ENCODE measurements around the gene NDUFS7. TPM values are rescaled to one million over a fixed set of nuclear protein-coding genes. Genes with fewer than 3 reads are reported as not detected.

The NDUFS7 gene
- total RNA-seq, 6 donors from 2014 or later: 38.8 to 121 (median 100) TPM

DNA sequence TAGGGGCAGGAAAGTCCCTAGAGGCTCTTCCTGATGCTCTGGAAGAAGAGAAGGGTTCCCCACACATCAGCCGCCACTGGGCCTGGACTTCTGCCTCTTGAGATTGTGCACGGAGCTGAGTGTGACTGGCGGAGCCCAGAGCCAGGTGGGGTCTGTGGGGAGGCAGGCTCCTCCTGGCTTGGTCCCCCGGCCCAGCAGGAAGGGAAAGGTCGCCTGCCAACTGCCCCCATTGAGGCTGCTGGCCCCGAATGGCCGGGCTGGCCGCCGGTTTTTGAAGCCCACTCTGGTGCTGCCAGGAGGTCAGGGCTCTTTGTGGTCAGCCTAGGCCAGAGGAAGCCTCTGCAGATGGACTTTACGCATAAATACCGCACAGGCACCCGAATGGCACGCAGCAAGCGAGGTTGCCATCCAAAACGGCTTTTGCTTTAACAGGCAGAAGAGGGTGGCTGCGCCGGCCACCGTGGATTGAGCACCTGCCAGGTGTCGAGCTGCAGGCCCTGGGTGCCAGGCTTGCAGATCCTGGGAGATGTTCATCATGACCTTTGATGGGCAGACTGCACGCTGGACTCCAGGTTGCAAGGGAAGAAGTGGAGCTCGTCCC is 28.7 kb downstream of the NDUFS7 start:
- no peaks in the 10 kb centered on the region for H3K27me3 ChIP-seq
- TF ChIP-seq, protein P1, sequence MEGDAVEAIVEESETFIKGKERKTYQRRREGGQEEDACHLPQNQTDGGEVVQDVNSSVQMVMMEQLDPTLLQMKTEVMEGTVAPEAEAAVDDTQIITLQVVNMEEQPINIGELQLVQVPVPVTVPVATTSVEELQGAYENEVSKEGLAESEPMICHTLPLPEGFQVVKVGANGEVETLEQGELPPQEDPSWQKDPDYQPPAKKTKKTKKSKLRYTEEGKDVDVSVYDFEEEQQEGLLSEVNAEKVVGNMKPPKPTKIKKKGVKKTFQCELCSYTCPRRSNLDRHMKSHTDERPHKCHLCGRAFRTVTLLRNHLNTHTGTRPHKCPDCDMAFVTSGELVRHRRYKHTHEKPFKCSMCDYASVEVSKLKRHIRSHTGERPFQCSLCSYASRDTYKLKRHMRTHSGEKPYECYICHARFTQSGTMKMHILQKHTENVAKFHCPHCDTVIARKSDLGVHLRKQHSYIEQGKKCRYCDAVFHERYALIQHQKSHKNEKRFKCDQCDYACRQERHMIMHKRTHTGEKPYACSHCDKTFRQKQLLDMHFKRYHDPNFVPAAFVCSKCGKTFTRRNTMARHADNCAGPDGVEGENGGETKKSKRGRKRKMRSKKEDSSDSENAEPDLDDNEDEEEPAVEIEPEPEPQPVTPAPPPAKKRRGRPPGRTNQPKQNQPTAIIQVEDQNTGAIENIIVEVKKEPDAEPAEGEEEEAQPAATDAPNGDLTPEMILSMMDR (IDR thresholded peaks at IDR 0.05): no peak
- TF ChIP-seq EP300 (IDR thresholded peaks at IDR 0.05) (no peak), POLR2AphosphoS5 (IDR thresholded peaks at IDR 0.05) (no peak), POLR2A (IDR thresholded peaks at IDR 0.05) (no peak)
- peaks cover 59 to 87% (median 85%) of the 10 kb centered on the region in 4 donors for H3K4me1 ChIP-seq
- DNase-seq (peak in 1 of 2 donors; percentile 75), ATAC-seq (ENCODE audit: low FRiP score in 2 of 2) (no peak)
- peaks cover 0 to 21% (median 13%) of the 10 kb centered on the region in 4 donors for H3K36me3 ChIP-seq
- no peaks in the 10 kb centered on the region for H3K9me3 ChIP-seq
- H3K4me3 ChIP-seq: peak overlapping the region in 1 of 4 donors; percentile 2
- WGBS, 2 donors: 86% methylated on average over 12 of the region's 21 CpGs; no CpG with 5 or more reads in 1 of the 2 donors
- H3K27ac ChIP-seq: peak overlapping the region in 1 of 4 donors; percentile 98

DNA sequence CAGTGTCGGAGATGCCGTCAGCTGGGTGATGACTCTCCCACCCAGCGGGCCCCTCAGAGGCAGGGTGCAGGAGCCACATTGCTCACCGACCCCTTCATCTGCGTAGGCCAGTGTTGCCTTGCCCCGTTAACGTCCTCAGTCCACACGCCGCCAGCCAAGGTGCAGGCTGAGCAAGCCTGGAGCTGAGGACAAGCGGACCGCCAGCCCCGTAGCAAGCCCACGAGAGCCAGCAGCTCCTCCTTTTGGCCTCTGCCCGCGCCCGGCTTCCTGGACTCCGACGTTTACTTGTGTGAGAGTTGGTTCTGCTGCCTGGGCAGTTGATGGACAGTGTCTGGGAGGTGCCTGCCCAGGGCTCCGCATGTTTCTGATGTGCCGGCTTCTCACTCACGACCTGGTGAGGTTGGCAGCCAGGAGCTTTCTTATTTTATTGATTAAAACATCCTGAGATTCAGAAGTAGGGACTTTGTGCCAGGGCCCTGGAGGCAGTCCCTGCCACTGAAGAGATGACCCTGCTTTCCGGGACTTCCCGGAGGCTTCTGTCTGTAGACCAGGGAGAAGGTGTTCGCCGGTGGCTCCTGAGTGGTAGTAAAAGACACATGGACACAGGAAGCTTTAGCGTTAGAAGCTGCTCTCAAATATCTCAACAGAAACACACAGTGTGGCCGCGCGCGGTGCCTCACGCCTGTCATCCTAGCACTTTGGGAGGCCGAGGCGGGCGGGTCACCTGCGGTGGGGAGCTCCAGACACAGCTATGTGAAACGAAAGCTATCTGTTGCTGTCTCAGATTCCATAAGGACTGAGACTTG is 29.5 kb downstream of the NDUFS7 start:
- peaks cover 65 to 95% (median 91%) of the 10 kb centered on the region in 4 donors for H3K4me1 ChIP-seq
- peaks cover 0 to 28% (median 17%) of the 10 kb centered on the region in 4 donors for H3K36me3 ChIP-seq
- ATAC-seq (ENCODE audit: low FRiP score in 2 of 2) (no peak), DNase-seq (peak in 1 of 2 donors; percentile 82)
- no peaks in the 10 kb centered on the region for H3K9me3 ChIP-seq
- peak overlapping the region in 2 of 4 donors; percentile 35 to 84 for H3K27ac ChIP-seq
- WGBS, 2 donors: 80 to 86% methylated on average over 22 to 36 of the region's 36 CpGs
- no peaks in the 10 kb centered on the region for H3K27me3 ChIP-seq
- H3K4me3 ChIP-seq: no peak overlapping the region
- TF ChIP-seq, protein P1 (IDR thresholded peaks at IDR 0.05): no peak
- no peak for TF ChIP-seq POLR2A (IDR thresholded peaks at IDR 0.05)
- no peak for TF ChIP-seq EP300 (IDR thresholded peaks at IDR 0.05)
- TF ChIP-seq POLR2AphosphoS5 (IDR thresholded peaks at IDR 0.05): no peak

DNA sequence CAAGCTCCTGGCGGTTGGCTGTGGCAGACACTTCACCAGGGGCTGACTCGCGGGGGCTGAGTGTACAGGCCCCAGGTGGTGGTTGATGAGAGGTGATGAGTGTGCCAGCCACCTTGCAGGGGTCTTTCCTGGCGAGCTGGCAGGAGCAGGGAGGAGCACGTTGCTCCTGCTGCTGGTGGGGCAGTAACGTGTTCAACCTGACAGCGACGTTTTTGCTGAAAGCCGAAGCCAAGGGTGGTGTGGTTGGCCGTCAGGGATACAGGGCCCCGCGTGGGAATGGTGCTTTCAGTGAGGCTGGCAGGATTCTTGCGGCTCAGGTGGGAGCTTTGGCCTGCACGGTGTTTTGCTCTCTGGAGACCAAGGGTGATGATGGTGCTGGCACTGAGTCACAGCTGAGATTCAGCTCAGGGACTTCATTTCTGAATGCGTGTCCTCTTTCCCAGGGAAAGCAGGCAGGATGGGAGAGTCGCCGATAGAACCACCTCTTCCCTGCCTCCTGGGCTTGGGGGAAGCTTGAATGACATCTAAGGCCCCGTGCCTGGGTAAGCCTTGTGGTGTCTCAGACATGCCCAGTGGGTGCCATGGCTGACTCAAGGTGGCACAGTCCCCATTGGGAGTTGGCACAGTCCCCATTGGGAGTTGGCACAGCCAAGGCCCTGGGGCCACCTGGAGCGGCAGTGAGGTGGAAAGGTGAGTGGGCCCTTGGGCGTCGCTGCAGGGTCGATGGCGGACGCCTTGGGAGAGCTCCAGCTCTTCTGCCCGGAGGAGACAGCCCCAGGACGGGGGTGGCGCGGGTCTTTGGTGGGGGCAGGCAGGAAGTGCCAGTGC is 32.5 kb downstream of the NDUFS7 start:
- 62 to 64% methylated on average over 17 to 27 of the region's 28 CpGs for WGBS, 2 donors

DNA sequence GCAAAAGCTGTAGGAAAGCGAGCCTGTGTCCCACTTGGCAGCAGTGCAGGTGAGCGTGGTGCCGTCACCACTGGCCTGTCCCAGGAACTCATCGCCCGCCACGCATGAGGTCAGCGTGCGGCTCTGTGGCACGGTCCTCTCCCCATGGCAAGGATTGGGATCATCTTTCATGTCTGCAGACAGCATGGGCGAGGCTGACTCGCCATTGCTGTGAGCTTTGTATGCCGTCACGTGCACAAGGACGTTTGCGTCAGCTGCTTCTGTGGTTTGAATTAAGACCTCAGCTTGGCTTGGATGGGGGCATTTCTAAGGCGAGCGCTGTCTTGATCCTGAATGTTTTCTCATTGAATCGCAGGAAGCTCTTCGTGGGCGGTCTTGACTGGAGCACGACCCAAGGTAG is 33.4 kb downstream of the NDUFS7 start:
- H3K27me3 ChIP-seq: no peaks in the 10 kb centered on the region
- DNase-seq (peak in 1 of 2 donors; percentile 53), ATAC-seq (ENCODE audit: low FRiP score in 2 of 2) (peak in 1 of 2 donors; percentile 3)
- 84 to 86% methylated on average over 21 of the region's 21 CpGs for WGBS, 2 donors
- peaks cover 16 to 64% (median 47%) of the 10 kb centered on the region in 4 donors for H3K36me3 ChIP-seq
- peaks cover 35 to 70% (median 64%) of the 10 kb centered on the region in 4 donors for H3K4me1 ChIP-seq
- H3K4me3 ChIP-seq: no peak overlapping the region
- TF ChIP-seq POLR2AphosphoS5 (IDR thresholded peaks at IDR 0.05) (no peak), EP300 (IDR thresholded peaks at IDR 0.05) (no peak), POLR2A (IDR thresholded peaks at IDR 0.05) (no peak)
- TF ChIP-seq, protein P1 (IDR thresholded peaks at IDR 0.05): no peak
- peak overlapping the region in 2 of 4 donors; percentile 84 to 86 for H3K27ac ChIP-seq
- no peaks in the 10 kb centered on the region for H3K9me3 ChIP-seq

More for the DNA sequence above, 32.5 kb downstream of the NDUFS7 start:
- peak overlapping the region in 2 of 4 donors; percentile 9 to 17 for H3K4me3 ChIP-seq
- peak in 1 of 2 donors; percentile 75 for DNase-seq
- no peaks in the 10 kb centered on the region for H3K27me3 ChIP-seq
- H3K4me1 ChIP-seq: peaks cover 44 to 79% (median 73%) of the 10 kb centered on the region in 4 donors
- H3K27ac ChIP-seq: peak overlapping the region; percentile 83 to 88 (median 85)
- H3K36me3 ChIP-seq: peaks cover 10 to 55% (median 38%) of the 10 kb centered on the region in 4 donors
- no peaks in the 10 kb centered on the region for H3K9me3 ChIP-seq
- TF ChIP-seq POLR2A (IDR thresholded peaks at IDR 0.05) (no peak), POLR2AphosphoS5 (IDR thresholded peaks at IDR 0.05) (no peak), EP300 (IDR thresholded peaks at IDR 0.05) (no peak)
- TF ChIP-seq, protein P1 (IDR thresholded peaks at IDR 0.05): no peak
- ATAC-seq (ENCODE audit: low FRiP score in 2 of 2): peak in 1 of 2 donors; percentile 2
